Measurements from ENCODE around the gene PARVG.

- TF ChIP-seq CTCF (IDR thresholded peaks at IDR 0.05) (no peak), POLR2A (IDR thresholded peaks at IDR 0.05) (no peak)
These were observed 8.4 kb downstream of the PARVG start for GRCh38 chr22:44188986-44189630.

All from uterus (tissue), 2 donors.